Gastrocnemius medialis (tissue), 4 donors: ENCODE measurements around the gene ANAPC16.

Experiments
- POLR2A ChIP-seq, 2 donors: fragments of 450-650 bp; IDR thresholded peaks; one replicate each; pipeline ENCODE4 v1.6.1; 2017; ENCODE audit warnings: antibody characterized with exemption in 2 of 2, mild to moderate bottlenecking in 2 of 2, moderate library complexity in 2 of 2
- TF ChIP-seq, protein P1 (sequence below), 5 experiments: fragments of 450-650 bp in 3 of 5; fragments of 200-600 bp in 2 of 5; sonication (generic) in 2 of 5; IDR thresholded peaks in 4 of 5; conservative IDR thresholded peaks in 1 of 5; 1 replicate in 4 of 5; 2 replicates in 1 of 5; pipeline ENCODE4 v1.5.1; 2016 to 2019; ENCODE audit warnings: antibody characterized with exemption in 5 of 5, mild to moderate bottlenecking in 3 of 5, moderate library complexity in 3 of 5

DNA sequence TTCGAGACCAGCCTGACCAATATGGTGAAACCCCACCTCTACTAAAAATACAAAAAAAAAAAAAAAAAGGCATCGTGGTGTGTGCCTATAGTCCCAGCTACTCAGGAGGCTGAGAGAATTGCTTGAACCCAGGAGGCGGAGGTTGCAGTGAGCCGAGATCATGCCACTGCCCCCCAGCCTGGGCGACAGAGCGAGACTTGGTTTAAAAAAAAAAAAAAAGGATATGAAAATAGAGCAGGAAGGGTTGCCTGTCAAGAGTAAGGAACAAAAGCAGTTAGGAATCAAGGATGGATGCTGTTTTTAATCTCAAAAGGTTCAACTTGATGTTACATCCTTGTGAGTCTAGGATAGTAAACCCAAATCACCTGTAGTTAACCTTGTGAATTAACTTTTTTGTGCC lies 12.0 kb downstream of the ANAPC16 start:
- TF ChIP-seq, protein P1, sequence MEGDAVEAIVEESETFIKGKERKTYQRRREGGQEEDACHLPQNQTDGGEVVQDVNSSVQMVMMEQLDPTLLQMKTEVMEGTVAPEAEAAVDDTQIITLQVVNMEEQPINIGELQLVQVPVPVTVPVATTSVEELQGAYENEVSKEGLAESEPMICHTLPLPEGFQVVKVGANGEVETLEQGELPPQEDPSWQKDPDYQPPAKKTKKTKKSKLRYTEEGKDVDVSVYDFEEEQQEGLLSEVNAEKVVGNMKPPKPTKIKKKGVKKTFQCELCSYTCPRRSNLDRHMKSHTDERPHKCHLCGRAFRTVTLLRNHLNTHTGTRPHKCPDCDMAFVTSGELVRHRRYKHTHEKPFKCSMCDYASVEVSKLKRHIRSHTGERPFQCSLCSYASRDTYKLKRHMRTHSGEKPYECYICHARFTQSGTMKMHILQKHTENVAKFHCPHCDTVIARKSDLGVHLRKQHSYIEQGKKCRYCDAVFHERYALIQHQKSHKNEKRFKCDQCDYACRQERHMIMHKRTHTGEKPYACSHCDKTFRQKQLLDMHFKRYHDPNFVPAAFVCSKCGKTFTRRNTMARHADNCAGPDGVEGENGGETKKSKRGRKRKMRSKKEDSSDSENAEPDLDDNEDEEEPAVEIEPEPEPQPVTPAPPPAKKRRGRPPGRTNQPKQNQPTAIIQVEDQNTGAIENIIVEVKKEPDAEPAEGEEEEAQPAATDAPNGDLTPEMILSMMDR (IDR thresholded peaks at IDR 0.05 in 4 of 5, conservative IDR thresholded peaks at IDR 0.05 in 1 of 5) = no peak
- TF ChIP-seq POLR2A (IDR thresholded peaks at IDR 0.05) = no peak
